ENCODE measurements around the gene SIGLEC6. TPM values are rescaled to one million over a fixed set of nuclear protein-coding genes. Genes with fewer than 3 reads are reported as not detected.

The SIGLEC6 gene
- polyA plus RNA-seq (ENCODE audit: insufficient read length in 3 of 3), result under 1 TPM in 1 of 3 donors, not detected in 2; 0.16 TPM
- long read RNA-seq, donor 1, result 0 reads
- long read RNA-seq, donor 2, result 0 reads
- long read RNA-seq, donor 3, result 0 reads
- long read RNA-seq, donor 4, result 0 reads
- long read RNA-seq, donor 5, result 0 reads
- long read RNA-seq, donor 6, result 0 reads
- long read RNA-seq, donor 7, result 0 reads
- long read RNA-seq, donor 8, result 0 reads
- long read RNA-seq, donor 9, result 0 reads
- long read RNA-seq, donor 10, result 0 reads
- long read RNA-seq, donor 11, result 0 reads
- long read RNA-seq, donor 12, result 0 reads
- long read RNA-seq, donor 13, result 0 reads
- long read RNA-seq, donor 14, result 0 reads
- long read RNA-seq, donor 15, result 0 reads
- long read RNA-seq, donor 16, result 0 reads

GRCh38 chr19:51531349-51532315 lies at the start of gene SIGLEC6:
TSS of gene SIGLEC6 (minus strand) at chr19:51531670. CDS start at chr19:51531648, 22 bp downstream.
- no peak for DNase-seq

GRCh38 chr19:51576850-51577249 lies 45.4 kb upstream of the SIGLEC6 start:
- DNase-seq, result no peak

GRCh38 chr19:51573331-51573730 lies 41.9 kb upstream of the SIGLEC6 start:
- no peak for DNase-seq

GRCh38 chr19:51572908-51573307 lies 41.4 kb upstream of the SIGLEC6 start:
- DNase-seq, result no peak

- no peak for DNase-seq
Observed at GRCh38 chr19:51572410-51572809, 40.9 kb upstream of the SIGLEC6 start.

GRCh38 chr19:51571599-51571998 lies 40.1 kb upstream of the SIGLEC6 start:
- DNase-seq, result peak; percentile 14

- peak; percentile 98 for DNase-seq
Observed at GRCh38 chr19:51570962-51571575, 39.6 kb upstream of the SIGLEC6 start, which contains the start of gene ZNF175. TSS of gene ZNF175 (plus strand) at chr19:51571283. CDS start at chr19:51573330, 2,047 bp downstream.

- no peak for DNase-seq
Observed at GRCh38 chr19:51568456-51568855, 37.0 kb upstream of the SIGLEC6 start.

- DNase-seq, result no peak
Observed at GRCh38 chr19:51567583-51567982, 36.1 kb upstream of the SIGLEC6 start.

GRCh38 chr19:51566489-51567100 lies 35.1 kb upstream of the SIGLEC6 start:
- DNase-seq, result no peak

- DNase-seq, result no peak
Observed at GRCh38 chr19:51565583-51565982, 34.1 kb upstream of the SIGLEC6 start.

- no peak for DNase-seq
Observed at GRCh38 chr19:51564791-51565190, 33.3 kb upstream of the SIGLEC6 start.

GRCh38 chr19:51560339-51560738 lies 28.9 kb upstream of the SIGLEC6 start:
- no peak for DNase-seq

- no peak for DNase-seq
Observed at GRCh38 chr19:51559240-51559639, 27.8 kb upstream of the SIGLEC6 start.

GRCh38 chr19:51552996-51553725 lies 21.7 kb upstream of the SIGLEC6 start:
- peak; percentile 86 for DNase-seq

GRCh38 chr19:51552608-51552995 lies 21.1 kb upstream of the SIGLEC6 start:
- DNase-seq, result no peak

- no peak for DNase-seq
Observed at GRCh38 chr19:51551673-51552432, 20.4 kb upstream of the SIGLEC6 start.

GRCh38 chr19:51550848-51551672 lies 19.6 kb upstream of the SIGLEC6 start:
- no peak for DNase-seq
